RPMI7951 (cell line): Measurements from ENCODE around the gene ACSL6. TPM values are rescaled to one million over a fixed set of nuclear protein-coding genes. Genes with fewer than 3 reads are reported as not detected.

ENCODE experiments used
- DNase-seq: peaks from one replicate; pipeline ENCODE4 v3.0.0-alpha.2; 2012; ENCODE audit warnings: low read depth
- total RNA-seq: library from RNA; depleted of rRNA; stranded (reverse); fragments of >200 nt; shearing (Covaris generic); gene quantifications from 2 replicates; pipeline ENCODE4 v1.2.3, GENCODE V29; 2014

The ACSL6 gene
- total RNA-seq, 1 experiment from 2014 or later = not detected

GRCh38 chr5:131999441-132000240 is 11.8 kb downstream of the ACSL6 start:
- no peak for DNase-seq

- no peak for DNase-seq
Measured at GRCh38 chr5:131999041-131999440, 12.4 kb downstream of the ACSL6 start.

GRCh38 chr5:131998431-131999040 is 12.9 kb downstream of the ACSL6 start:
- no peak for DNase-seq

GRCh38 chr5:131997727-131998117 is 13.7 kb downstream of the ACSL6 start:
- DNase-seq = no peak

- DNase-seq = no peak
Measured at GRCh38 chr5:131997026-131997726, 14.3 kb downstream of the ACSL6 start.

GRCh38 chr5:131996210-131997025 is 15.0 kb downstream of the ACSL6 start:
- DNase-seq = no peak

GRCh38 chr5:131994533-131995226 is 16.8 kb downstream of the ACSL6 start:
- DNase-seq = no peak

- DNase-seq = no peak
Measured at GRCh38 chr5:131994090-131994489, 17.4 kb downstream of the ACSL6 start.

- no peak for DNase-seq
Measured at GRCh38 chr5:131993676-131994075, 17.8 kb downstream of the ACSL6 start.

GRCh38 chr5:131992370-131992769 is 19.1 kb downstream of the ACSL6 start:
- no peak for DNase-seq

- no peak for DNase-seq
Measured at GRCh38 chr5:131991593-131992324, 19.7 kb downstream of the ACSL6 start.

- DNase-seq = no peak
Measured at GRCh38 chr5:131990716-131991115, 20.7 kb downstream of the ACSL6 start.

- DNase-seq = no peak
Measured at GRCh38 chr5:131988601-131989000, 22.9 kb downstream of the ACSL6 start.

- no peak for DNase-seq
Measured at GRCh38 chr5:131987251-131987650, 24.2 kb downstream of the ACSL6 start.

- no peak for DNase-seq
Measured at GRCh38 chr5:131986161-131986912, 25.1 kb downstream of the ACSL6 start.

GRCh38 chr5:131984956-131985665 is 26.3 kb downstream of the ACSL6 start:
- DNase-seq = no peak

- peak; percentile 36 for DNase-seq
Measured at GRCh38 chr5:131983244-131983771, 28.1 kb downstream of the ACSL6 start.

GRCh38 chr5:131981516-131981915 is 29.9 kb downstream of the ACSL6 start:
- DNase-seq = no peak

GRCh38 chr5:131980696-131981095 is 30.8 kb downstream of the ACSL6 start:
- DNase-seq = no peak
